Measurements from ENCODE around the gene AQP3. TPM values are rescaled to one million over a fixed set of nuclear protein-coding genes. Genes with fewer than 3 reads are reported as not detected.

Gene AQP3
- polyA plus RNA-seq, 1 experiment = 10.6 TPM

- DNase-seq (ENCODE audit: low read depth, low spot score) = no peak
- TF ChIP-seq CTCF (IDR thresholded peaks at IDR 0.05; ENCODE audit: low read depth, low read length) = no peak
- POLR2A ChIA-PET = no interaction called here
- no peaks in the 10 kb centered on the region for H3K27me3 ChIP-seq (ENCODE audit: control insufficient read depth, insufficient read depth, low read length)
- no peak overlapping the region for H3K27ac ChIP-seq (ENCODE audit: low read depth, low read length)
- CTCF ChIA-PET = interaction anchor here (1.4 to 4.4 kb wide), 3 partner anchors 10 to 28 kb away, joined by 3 to 48 read pairs (median 4); no protein-coding TSS in a partner anchor
- H3K4me3 ChIP-seq (ENCODE audit: low read depth, low read length) = no peak overlapping the region
- no peaks in the 10 kb centered on the region for H3K9me3 ChIP-seq (ENCODE audit: control insufficient read depth, insufficient read depth, low read length)
These were observed 4.3 kb downstream of the AQP3 start for GRCh38 chr9:33443047-33443446.

DNA sequence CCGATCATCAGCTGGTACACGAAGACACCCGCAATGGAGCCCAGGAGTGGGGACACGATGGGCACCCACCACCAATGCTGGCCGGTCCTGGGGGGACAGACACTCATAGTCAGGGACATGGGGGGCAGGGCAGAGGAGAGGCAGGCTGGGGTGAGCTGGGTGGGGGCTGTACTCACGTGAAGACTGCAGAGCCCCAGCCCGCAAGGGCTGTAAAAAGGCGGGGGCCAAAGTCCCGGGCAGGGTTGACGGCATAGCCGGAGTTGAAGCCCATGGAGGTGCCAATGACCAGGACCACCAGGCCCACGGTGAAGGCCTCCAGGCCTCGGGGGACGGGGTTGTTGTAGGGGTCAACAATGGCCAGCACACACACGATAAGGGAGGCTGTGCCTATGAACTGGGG lies 5.3 kb downstream of the AQP3 start:
- no peaks in the 10 kb centered on the region for H3K27me3 ChIP-seq (ENCODE audit: control insufficient read depth, insufficient read depth, low read length)
- no peaks in the 10 kb centered on the region for H3K9me3 ChIP-seq (ENCODE audit: control insufficient read depth, insufficient read depth, low read length)
- CTCF ChIA-PET = interaction anchor here (1.4 to 4.4 kb wide), 2 partner anchors 10 to 24 kb away, joined by 4 to 48 read pairs; no protein-coding TSS in a partner anchor
- H3K4me3 ChIP-seq (ENCODE audit: low read depth, low read length) = no peak overlapping the region
- H3K27ac ChIP-seq (ENCODE audit: low read depth, low read length) = no peak overlapping the region
- no peak for TF ChIP-seq CTCF (IDR thresholded peaks at IDR 0.05; ENCODE audit: low read depth, low read length)
- POLR2A ChIA-PET = interaction anchor here (0.6 kb wide), 1 partner anchor 287 kb away, joined by 6 read pairs; no protein-coding TSS in a partner anchor
- no peak for DNase-seq (ENCODE audit: low read depth, low spot score)

DNA sequence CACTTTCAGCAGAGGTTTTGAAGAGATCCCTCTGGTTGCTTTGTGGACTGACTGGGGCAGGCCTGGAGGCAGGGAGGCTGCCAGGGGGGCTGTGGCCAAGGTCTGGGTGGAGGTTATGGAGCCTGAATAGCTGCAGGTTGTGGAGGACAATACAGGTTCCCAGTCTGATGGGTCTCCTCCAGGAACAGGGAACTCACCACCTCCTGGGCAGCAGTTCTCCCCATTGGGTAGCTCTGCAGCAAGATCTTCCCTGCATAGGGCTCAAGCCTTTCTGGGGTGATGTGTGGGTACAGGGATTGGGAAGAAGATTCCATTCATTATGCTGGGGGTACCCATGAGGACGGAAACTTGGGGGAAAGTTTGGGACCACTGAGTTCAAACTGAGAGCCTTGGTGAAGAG lies 6.8 kb downstream of the AQP3 start:
- Histone ChIP-seq H3K9me3 (ENCODE audit: control insufficient read depth, insufficient read depth, low read length) (no peaks in the 10 kb centered on the region), H3K27ac (ENCODE audit: low read depth, low read length) (no peak overlapping the region), H3K4me3 (ENCODE audit: low read depth, low read length) (no peak overlapping the region), H3K27me3 (ENCODE audit: control insufficient read depth, insufficient read depth, low read length) (peaks cover 6% of the 10 kb centered on the region)
- TF ChIP-seq CTCF (IDR thresholded peaks at IDR 0.05; ENCODE audit: low read depth, low read length) = no peak
- CTCF ChIA-PET = interaction anchor here (1.0 to 4.4 kb wide), 3 partner anchors 12 to 37 kb away, joined by 4 to 48 read pairs (median 4); no protein-coding TSS in a partner anchor
- DNase-seq (ENCODE audit: low read depth, low spot score) = no peak
- POLR2A ChIA-PET = no interaction called here

- H3K27me3 ChIP-seq (ENCODE audit: control insufficient read depth, insufficient read depth, low read length) = peaks cover 8% of the 10 kb centered on the region
- ChIA-PET CTCF (interaction anchor here (1.6 to 4.4 kb wide), 2 partner anchors 12 to 37 kb away, joined by 4 to 48 read pairs; no protein-coding TSS in a partner anchor), POLR2A (no interaction called here)
- H3K9me3 ChIP-seq (ENCODE audit: control insufficient read depth, insufficient read depth, low read length) = no peaks in the 10 kb centered on the region
- no peak for DNase-seq (ENCODE audit: low read depth, low spot score)
- H3K4me3 ChIP-seq (ENCODE audit: low read depth, low read length) = no peak overlapping the region
- TF ChIP-seq CTCF (IDR thresholded peaks at IDR 0.05; ENCODE audit: low read depth, low read length) = no peak
- no peak overlapping the region for H3K27ac ChIP-seq (ENCODE audit: low read depth, low read length)
These were observed 7.2 kb downstream of the AQP3 start for GRCh38 chr9:33440204-33440603.

DNA sequence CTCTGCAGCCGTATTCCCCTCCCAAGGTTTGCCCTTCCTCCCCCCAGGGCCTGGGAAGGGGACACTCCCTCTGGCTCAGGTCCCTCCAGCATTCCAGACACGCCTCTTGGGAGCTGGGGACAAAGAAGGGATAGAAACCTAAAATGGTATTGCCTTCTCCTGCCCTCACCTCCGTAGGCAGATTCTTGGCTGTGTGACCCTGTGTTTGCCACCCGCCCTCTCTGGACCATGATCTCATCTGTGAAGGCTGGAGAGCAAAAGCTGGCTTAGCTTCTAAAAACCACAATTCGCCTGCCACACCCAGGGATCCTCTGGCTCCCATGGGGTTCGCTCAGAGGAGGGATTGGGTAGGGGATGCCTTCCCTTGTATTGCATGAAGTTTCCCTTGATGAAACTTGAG lies 7.7 kb downstream of the AQP3 start:
- CTCF ChIA-PET = interaction anchor here (4.4 kb wide), 1 partner anchor 13 kb away, joined by 48 read pairs; no protein-coding TSS in a partner anchor
- POLR2A ChIA-PET = no interaction called here
- no peak for DNase-seq (ENCODE audit: low read depth, low spot score)
- Histone ChIP-seq H3K9me3 (ENCODE audit: control insufficient read depth, insufficient read depth, low read length) (no peaks in the 10 kb centered on the region), H3K27ac (ENCODE audit: low read depth, low read length) (no peak overlapping the region), H3K4me3 (ENCODE audit: low read depth, low read length) (no peak overlapping the region), H3K27me3 (ENCODE audit: control insufficient read depth, insufficient read depth, low read length) (peaks cover 11% of the 10 kb centered on the region)
- TF ChIP-seq CTCF (IDR thresholded peaks at IDR 0.05; ENCODE audit: low read depth, low read length) = no peak
